AG20443 (cell line): ENCODE data around the gene KBTBD2.
"Not testable (repeated sequence)": the region's sequence is repeated elsewhere in the genome, so short reads cannot be mapped to it uniquely, and the experiment has no call there.

Experiments used
- DNase-seq: peaks from one replicate; pipeline ENCODE4 v3.0.0; 2012; ENCODE audit warnings: low spot score, mixed read lengths

KBTBD2 gene

DNA sequence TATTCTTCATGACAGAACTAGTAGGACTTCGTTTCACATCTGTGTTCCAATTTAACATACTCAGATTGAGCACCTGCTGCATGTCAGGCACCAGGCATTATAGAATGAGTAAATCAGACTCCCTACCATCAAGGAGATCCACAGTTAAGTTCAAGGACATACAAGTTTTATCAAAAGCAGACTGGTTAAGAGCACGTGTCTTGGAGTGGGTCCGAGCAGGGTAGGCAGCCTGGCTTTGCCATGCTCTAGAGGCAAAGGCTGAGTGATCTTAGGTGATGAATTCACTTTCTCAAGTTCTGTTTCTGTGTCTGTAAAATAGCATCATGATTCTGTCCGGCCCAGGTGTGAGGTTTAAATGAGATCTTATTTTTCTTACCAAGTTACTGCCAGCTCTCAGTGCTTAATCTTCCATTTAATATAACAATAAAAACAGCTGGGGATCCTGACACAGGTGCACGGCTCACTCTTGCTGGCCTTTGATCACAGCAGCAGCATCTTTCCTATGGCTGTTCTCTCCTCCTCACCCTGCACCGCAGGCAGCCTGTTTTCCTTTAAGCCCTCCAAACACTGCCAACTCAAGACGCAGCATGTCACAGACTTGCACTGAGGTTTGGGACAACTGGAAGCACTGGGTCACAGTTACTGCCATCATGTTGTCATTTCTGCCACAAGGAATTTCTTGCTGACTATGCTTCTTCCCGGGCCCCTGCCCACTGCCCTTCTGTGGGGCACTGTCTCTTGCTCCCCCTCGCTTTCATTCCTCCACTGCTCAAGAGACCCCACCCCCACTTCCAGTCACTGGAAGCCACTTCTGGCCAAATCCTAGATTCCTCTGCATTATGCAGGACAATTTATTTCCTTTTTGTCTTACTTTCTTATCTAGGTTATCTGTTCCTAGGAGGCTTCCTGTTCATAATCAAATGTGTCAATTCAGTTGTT is 35.5 kb downstream of the KBTBD2 start:
- DNase-seq: not testable (repeated sequence)

DNA sequence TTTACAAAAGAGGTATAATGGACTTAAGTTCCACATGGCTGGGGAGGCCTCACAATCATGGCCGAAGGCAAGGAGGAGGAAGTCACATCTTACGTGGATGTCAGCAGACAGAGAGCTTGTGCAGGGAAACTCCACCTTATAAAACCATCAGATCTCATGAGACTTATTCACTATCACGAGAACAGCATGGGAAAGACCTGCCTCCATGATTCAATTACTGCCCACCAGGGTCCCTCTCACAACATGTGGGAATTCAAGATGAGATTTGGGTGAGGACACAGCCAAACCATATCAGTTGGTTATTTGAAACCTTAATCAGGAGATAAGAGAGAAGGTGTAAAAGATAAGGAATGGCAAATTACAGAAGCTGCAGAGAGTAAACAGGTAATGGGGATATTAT is 40.9 kb downstream of the KBTBD2 start:
- not testable (repeated sequence) for DNase-seq

DNA sequence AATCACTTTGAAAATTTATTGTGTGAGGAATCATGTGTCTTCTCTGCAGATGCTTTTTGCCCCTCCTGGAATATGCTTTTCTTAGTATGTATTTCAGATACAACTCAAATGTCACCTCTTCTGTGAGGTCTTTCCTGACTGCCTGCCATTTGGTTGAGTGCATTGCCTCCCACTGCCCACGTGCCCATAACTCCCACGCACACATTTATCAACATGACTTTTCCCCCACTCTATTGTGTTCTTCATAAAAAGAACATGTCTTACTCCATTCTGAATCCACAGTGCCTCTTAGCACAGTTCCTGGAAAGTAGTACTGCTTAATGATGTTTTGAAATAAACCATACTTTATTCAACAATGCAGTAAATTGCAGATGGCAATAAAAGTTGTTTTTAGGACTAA is 42.9 kb downstream of the KBTBD2 start:
- not testable (repeated sequence) for DNase-seq

DNA sequence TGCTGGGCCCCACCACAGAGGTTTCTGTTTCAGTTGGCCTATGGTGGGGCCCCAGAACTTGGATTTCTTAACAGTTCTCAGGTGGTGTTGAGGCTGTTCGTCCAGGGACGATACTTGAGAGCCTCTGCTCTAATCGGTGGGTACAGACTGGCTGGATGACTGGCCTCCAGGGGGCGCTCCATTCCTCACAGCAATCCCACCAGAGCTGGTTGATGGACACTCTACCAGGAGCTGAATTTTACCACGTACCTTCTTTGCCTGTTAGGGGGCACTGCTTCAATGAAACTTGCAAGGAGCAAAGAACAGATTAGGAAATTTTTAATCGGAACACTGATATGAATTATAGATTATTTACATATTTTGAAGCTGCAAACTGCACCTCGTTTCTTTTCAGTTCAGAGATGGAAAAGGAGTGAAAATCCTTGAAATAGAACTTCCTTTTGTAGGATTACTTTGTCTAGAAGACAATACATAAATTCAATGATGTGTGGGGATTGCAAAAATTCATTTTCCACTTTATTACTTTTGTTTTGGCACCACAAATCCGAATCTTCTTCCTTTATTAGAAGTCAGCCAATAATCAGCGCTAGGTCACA is 44.8 kb downstream of the KBTBD2 start:
- peak; percentile 49 for DNase-seq

DNA sequence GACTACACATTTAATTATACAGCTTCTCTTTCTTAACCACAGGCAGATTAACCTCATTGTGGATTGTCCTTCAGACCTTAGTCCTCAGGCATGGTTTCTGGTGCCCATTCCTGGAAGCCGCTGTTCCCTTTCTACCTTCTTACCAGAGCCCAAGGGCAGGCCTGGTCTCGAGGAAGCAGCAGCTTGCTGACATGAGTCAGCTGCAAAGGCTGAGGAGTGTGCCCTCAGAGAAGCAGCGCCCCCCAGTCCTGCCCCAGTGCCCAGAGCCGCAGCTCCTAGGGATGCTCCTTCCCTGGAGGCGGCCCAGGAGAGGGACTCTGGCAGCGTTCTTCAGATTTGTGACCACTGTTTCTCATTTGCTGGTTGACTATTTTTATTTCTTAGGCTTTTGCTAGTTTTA is 46.8 kb downstream of the KBTBD2 start:
- not testable (repeated sequence) for DNase-seq

DNA sequence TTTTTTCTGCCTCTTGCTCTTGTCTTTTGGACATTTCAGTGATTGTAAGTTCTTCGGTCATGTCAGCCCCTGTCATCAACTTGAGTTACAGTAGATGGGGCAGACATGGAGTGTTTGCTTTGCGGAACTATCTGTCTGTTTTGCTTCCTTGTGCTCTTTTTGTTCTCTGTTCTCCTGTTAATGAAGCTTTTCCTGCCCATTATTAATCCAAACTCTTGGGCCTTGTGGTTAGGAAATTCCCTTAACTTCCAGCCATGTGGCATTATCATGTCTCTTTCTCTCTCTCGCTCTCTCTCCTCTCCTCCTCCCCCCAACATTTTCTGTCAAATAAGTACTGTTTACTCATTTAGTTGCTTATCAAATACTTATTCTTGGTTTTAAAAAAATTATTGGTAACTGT is 47.8 kb downstream of the KBTBD2 start:
- DNase-seq: not testable (repeated sequence)

DNA sequence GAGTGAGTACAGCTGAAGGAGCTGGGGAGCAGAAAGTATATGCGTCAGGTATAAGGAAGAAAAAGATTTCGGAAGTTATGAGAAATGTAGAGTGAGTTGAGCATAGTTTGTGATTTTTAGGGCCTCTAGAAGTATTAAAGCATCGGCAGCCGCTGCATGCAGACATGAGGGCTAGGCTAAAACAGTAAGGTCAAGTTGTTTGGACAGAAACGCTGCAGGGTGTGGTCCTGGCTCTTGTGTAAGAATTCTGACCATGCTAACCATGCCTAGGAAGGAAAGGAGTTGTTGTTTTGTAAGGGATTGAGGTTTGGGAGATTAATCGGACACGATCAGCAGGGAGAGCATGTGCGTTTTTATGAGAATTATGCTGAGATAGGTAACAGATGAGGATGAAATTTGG is 51.7 kb downstream of the KBTBD2 start:
- not testable (repeated sequence) for DNase-seq

DNA sequence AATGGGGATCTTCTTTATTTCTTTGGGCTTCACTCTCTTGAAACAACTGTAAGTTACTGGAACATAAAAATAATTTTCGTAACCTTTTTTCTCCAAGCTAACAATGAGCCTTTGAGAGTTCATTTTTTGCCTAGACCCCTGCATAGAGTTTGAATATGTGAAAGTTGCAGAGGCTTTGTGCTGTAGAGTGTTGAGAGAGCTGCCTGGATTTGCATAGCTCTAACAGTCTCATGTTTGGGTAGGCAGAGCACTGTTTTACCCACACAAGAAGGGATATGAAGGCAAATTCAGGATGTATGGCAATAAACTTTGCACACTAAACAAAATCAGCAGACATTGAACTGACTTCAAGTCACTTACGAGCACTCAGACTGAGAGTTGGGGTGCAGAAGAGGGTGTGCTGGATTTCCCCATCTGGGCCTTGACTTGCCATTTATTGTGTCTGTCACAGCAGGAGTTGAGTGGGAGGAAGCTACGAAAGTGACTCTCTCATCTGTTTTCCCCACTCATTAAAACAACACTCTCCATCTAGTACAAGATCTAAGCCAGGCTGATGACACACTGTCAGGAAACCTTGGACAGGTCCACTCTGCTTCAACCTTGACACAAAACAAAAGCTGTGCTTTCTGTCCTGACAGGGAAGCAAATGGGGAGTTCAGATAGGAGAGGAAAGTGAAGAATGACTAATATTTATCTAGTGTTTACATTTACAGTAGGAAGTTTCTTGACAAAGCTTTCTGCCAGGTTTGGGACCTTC is 62.4 kb downstream of the KBTBD2 start:
- DNase-seq: not testable (repeated sequence)
